Adipose tissue (tissue), 3 donors: ENCODE results near the gene RHOG. TPM values are rescaled to one million over a fixed set of nuclear protein-coding genes. Genes with fewer than 3 reads are reported as not detected.
"Not testable (repeated sequence)": the region's sequence is repeated elsewhere in the genome, so short reads cannot be mapped to it uniquely, and the experiment has no call there.

ENCODE experiments used
- H3K27ac ChIP-seq: one replicate; pipeline ENCODE4 v1.5.1; 2013; ENCODE audit warnings: low read depth, low read length
- WGBS, 3 donors: extraction: QIAGEN DNeasy Blood & Tissue Kit; methylation state at CpG; one replicate each; pipeline ENCODE4 v1.1.7; 2013; 5-methylcytosine and 5-hydroxymethylcytosine counted together
- polyA plus RNA-seq, 3 donors: library from polyadenylated mRNA; stranded (reverse); fragments of 200-250 nt; gene quantifications; one replicate each; pipeline ENCODE4 v1.2.3, GENCODE V29; 2013
- donor health status: healthy with polysubstance abuse.
- donor health status: Bipolar disorder and iron deficiency.
- donor health status: healthy.

RHOG gene
- polyA plus RNA-seq, 3 donors = 30.4 to 94.7 (median 88.8) TPM

GRCh38 chr11:3797329-3798090 is 43.2 kb downstream of the RHOG start, which contains the start of gene NUP98:
Gene NUP98 (minus strand): TSS chr11:3797554. CDS start chr11:3782117, 15,437 bp downstream.
- WGBS, 3 donors = 0 to 1% (median 0%) methylated on average over 67 to 86 of the region's 86 CpGs

DNA sequence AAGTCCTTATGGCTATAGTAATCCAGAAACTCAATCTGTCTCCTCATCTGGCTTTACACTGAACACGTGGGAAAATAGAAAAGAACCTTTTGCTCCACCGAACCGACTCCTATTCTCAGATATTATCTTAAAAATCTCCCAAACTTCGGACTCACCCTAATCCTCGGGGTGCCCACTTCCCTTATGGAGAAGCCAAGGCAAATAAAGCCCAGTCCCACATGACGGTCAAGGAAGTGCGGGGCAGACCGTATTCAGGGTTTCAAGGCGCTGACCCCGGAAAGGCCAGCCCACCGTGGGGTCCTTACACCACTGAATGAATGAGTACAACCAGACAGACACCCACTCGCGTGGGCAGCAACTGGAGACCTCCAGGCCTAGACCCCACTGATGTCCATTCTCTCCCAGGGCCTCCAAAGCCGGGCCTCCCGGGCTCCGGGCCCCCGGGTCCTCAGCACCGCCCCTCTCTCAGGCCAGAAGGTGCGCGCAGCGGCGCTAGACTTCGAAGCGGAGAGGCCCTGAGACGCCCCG is 43.9 kb downstream of the RHOG start:
- WGBS, 3 donors = 0 to 1% (median 0%) methylated on average over 24 to 26 of the region's 26 CpGs
- peak overlapping the region; percentile 76 for H3K27ac ChIP-seq

More at GRCh38 chr11:3797329-3798090, 43.2 kb downstream of the RHOG start, which contains the start of gene NUP98:
- H3K27ac ChIP-seq = peak within 1 kb of the TSS; percentile 81

- no peak overlapping the region for H3K27ac ChIP-seq
- WGBS, 3 donors = 6 to 12% (median 6%) methylated on average over 14 of the region's 14 CpGs
Measured at GRCh38 chr11:3796346-3796745, 44.4 kb downstream of the RHOG start.

DNA sequence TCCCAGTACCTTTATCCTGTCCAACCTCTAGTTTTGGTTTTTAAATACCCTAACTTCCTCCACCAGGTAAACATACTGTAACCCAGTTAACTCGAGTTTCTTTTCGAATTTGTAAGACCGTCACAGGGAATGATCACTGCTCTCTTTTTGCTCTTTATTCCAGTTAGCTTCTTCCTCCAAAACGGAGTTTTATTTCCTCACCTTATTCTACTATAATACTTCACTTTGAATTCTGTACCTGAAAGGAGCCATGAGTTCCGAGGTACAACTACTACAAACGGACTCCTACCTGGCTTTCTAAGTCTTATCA is 44.8 kb downstream of the RHOG start:
- 26 to 41% (median 37%) methylated on average over 6 of the region's 6 CpGs for whole genome bisulfite sequencing, 3 donors
- no peak overlapping the region for H3K27ac ChIP-seq

DNA sequence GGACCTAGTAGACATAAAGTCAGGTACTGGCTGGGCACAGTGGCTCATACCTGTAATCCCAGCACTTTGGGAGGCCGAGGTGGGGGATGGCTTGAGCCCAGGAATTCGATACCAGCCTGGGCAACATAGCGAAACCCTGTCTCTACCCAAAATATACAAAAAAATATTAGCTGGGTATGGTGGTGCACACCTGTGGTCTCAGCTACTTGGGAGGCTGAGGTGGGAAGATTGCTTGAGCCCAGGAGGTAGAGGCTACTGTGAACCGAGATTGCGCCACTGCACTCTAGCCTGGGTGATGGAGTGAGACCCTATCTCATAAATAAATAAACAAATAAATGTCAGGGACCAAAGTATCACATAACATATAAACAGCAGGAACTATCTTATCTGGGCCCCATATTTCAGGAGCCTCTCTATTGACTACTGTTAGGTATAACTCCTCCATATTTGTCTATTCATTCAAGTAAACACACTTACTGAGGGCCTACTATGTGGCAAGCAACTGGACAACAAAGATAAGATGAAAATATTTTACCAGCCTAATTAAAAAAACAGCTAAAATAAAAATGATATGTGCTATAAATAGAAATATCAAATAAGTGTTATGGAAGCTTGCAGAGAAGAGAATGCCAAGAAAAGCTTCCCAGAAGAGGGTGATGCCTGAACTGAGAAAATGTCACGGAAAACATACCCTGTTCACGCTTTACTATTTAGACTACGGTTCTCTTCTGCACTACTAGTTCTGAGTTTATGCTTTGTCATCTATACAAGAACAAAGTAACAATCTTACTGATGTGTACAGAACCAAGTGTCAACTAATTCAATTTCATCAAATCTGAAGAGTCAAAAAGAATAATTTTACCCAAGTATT is 45.4 kb downstream of the RHOG start:
- WGBS, 3 donors = 83 to 85% (median 84%) methylated on average over 8 of the region's 8 CpGs
- no peak overlapping the region for H3K27ac ChIP-seq

DNA sequence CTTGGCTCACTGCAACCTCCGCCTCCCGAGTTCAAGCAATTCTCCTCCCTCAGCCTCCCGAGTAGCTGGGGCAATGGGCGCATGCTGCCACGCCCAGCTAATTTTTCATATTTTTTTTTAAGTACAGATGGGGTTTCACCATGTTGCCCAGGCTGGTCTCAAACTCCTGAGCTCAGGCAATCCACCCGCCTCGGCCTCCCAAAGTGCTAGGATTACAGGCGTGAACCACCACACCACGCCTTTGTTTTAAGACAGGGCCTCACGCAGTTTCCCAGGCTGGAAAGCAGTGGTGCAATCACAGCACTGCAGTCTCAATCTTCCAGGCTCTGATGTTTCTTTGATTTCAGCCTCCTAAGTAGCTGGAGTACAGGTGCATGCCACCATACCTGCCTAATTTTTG is 46.4 kb downstream of the RHOG start:
- not testable (repeated sequence) for H3K27ac ChIP-seq
- whole genome bisulfite sequencing, 3 donors = 93 to 98% (median 94%) methylated on average over 10 of the region's 10 CpGs

GRCh38 chr11:3786781-3787428 is 53.9 kb downstream of the RHOG start:
- no peak overlapping the region for H3K27ac ChIP-seq
- WGBS, 3 donors = 56 to 66% (median 59%) methylated on average over 8 of the region's 8 CpGs

GRCh38 chr11:3783611-3784010 is 57.1 kb downstream of the RHOG start:
- no peak overlapping the region for H3K27ac ChIP-seq
- WGBS, 3 donors = 74 to 95% (median 75%) methylated on average over 4 of the region's 4 CpGs

DNA sequence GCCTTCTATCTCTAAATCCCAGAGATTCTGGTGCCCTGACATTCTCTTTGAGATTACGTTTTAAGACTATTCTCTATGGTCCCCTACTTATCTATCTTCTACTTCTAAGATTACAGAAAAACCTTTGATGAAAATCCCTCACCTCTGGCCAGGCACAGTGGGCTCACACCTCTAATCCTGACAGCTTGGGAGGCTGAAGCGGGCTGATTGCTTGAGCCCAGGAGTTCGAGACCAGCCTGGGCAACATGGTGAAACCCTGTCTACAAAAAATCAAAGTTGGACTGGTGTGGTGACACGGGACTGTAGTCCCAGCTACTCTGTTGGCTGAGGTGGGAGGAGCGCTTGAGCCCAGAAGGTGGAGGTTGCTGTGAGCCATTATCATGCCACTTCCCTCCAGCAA is 57.8 kb downstream of the RHOG start:
- H3K27ac ChIP-seq = no peak overlapping the region
- WGBS, 3 donors = 90 to 93% (median 92%) methylated on average over 5 of the region's 5 CpGs

GRCh38 chr11:3781423-3781822 is 59.3 kb downstream of the RHOG start:
- WGBS, 3 donors = 19 to 28% (median 26%) methylated on average over 2 of the region's 2 CpGs
- H3K27ac ChIP-seq = no peak overlapping the region

Other genes starting within 250 kb of the RHOG start
- gene ART5, start 199.0 kb downstream of the RHOG start, polyA plus RNA-seq = under 1 TPM in 2 of 3 donors, not detected in 1; 0.22 to 0.23 TPM
- not detected for gene ART1, start 195.8 kb downstream of the RHOG start, polyA plus RNA-seq
- gene CHRNA10, start 169.6 kb downstream of the RHOG start, polyA plus RNA-seq = under 1 TPM; 0.11 to 0.73 (median 0.33) TPM
- gene NUP98, start 43.4 kb downstream of the RHOG start, polyA plus RNA-seq = 10 to 100 TPM; 17.9 to 52.7 (median 19.6) TPM
- gene PGAP2, start 32.4 kb downstream of the RHOG start, polyA plus RNA-seq = 10 to 100 TPM; 10.4 to 21.9 (median 11.5) TPM
- gene STIM1, start 14.7 kb upstream of the RHOG start, polyA plus RNA-seq = 10 to 100 TPM; 17.6 to 49.7 (median 40.0) TPM